Keratinocyte (primary cell): Measurements from ENCODE around the gene KBTBD2.

Experiments used
- EZH2 ChIP-seq: IDR thresholded peaks from one replicate; pipeline ENCODE4 v1.6.1; 2012; ENCODE audit warnings: inconsistent platforms, mild to moderate bottlenecking, low read length, moderate library complexity
- TF ChIP-seq, protein P1 (sequence below), 3 experiments: IDR thresholded peaks in 1 of 3; conservative IDR thresholded peaks in 1 of 3; optimal IDR thresholded peaks in 1 of 3; 2 replicates in 2 of 3; 3 replicates in 1 of 3; pipeline versions ENCODE3 to v1.5.1; 2011; ENCODE audit warnings: low read length in 3 of 3, mild to moderate bottlenecking in 3 of 3, moderate library complexity in 2 of 3, control low read depth in 1 of 3, inconsistent platforms in 1 of 3; ENCODE audit not compliant: insufficient read depth in 2 of 3; ENCODE audit errors: extremely low read depth in 1 of 3

- TF ChIP-seq, protein P1, sequence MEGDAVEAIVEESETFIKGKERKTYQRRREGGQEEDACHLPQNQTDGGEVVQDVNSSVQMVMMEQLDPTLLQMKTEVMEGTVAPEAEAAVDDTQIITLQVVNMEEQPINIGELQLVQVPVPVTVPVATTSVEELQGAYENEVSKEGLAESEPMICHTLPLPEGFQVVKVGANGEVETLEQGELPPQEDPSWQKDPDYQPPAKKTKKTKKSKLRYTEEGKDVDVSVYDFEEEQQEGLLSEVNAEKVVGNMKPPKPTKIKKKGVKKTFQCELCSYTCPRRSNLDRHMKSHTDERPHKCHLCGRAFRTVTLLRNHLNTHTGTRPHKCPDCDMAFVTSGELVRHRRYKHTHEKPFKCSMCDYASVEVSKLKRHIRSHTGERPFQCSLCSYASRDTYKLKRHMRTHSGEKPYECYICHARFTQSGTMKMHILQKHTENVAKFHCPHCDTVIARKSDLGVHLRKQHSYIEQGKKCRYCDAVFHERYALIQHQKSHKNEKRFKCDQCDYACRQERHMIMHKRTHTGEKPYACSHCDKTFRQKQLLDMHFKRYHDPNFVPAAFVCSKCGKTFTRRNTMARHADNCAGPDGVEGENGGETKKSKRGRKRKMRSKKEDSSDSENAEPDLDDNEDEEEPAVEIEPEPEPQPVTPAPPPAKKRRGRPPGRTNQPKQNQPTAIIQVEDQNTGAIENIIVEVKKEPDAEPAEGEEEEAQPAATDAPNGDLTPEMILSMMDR (optimal IDR thresholded peaks at IDR 0.05 in 1 of 3, IDR thresholded peaks at IDR 0.05 in 1 of 3, conservative IDR thresholded peaks at IDR 0.05 in 1 of 3; ENCODE audit: extremely low read depth in 1 of 3, insufficient read depth in 2 of 3, low read length in 3 of 3): no peak
- no peak for TF ChIP-seq EZH2
Observed at GRCh38 chr7:32890793-32891042, 842 bp downstream of the KBTBD2 start.
